Measurements from ENCODE around the gene TLX2.

Gene TLX2

GRCh38 chr2:74513605-74514367 is 464 bp upstream of the TLX2 start:
- no peaks in the 10 kb centered on the region for H3K27me3 ChIP-seq (ENCODE audit: control insufficient read depth, insufficient read depth, low read length)
- H3K4me1 ChIP-seq: no peaks in the 10 kb centered on the region
- no peak overlapping the region for H3K4me2 ChIP-seq (ENCODE audit: low read length)
- H2AFZ ChIP-seq: no peak overlapping the region
- H3K9ac ChIP-seq: no peak overlapping the region
- H3K36me3 ChIP-seq (ENCODE audit: control insufficient read depth, insufficient read depth, low read length): no peaks in the 10 kb centered on the region
- no peak overlapping the region for H3K27ac ChIP-seq
- H3K79me2 ChIP-seq: no peaks in the 10 kb centered on the region
- no peak overlapping the region for H3K4me3 ChIP-seq (ENCODE audit: low read depth, low read length)
- no peaks in the 10 kb centered on the region for H3K9me3 ChIP-seq (ENCODE audit: control insufficient read depth, low read length)
- no peak for TF ChIP-seq CTCF (IDR thresholded peaks at IDR 0.05)

DNA sequence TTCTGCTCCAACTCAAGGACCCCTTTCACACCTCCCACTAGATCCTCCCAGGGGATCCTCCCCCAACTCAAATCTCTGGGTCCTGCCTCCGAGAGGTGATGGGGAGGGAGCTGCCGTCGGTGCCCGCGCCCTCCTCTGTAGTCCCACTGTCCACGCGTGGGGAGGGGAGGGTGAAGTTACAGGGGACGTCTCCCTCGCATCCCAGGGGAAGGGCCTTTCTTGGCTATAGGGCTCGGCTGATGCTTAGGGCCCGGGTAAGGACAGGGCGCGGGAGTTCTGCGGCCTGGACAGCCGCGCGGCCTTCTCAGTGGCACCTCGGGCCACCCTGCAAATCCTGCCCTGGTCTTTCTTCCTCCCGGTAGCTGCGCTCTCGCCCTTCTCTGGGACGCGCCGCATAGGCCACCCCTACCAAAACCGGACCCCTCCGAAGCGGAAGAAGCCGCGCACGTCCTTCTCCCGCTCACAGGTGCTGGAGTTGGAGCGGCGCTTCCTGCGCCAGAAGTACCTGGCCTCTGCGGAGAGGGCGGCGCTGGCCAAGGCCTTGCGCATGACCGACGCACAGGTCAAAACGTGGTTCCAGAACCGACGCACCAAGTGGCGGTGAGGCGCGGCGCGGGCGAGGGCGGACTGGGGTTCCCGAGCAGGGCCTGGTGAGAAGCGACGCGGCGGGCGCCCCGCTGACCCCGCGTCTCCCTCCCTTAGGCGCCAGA is 1.2 kb downstream of the TLX2 start:
- Histone ChIP-seq H3K4me1 (no peaks in the 10 kb centered on the region), H3K27ac (no peak overlapping the region), H3K9me3 (ENCODE audit: control insufficient read depth, low read length) (no peaks in the 10 kb centered on the region), H3K9ac (no peak overlapping the region), H3K4me2 (ENCODE audit: low read length) (peak overlapping the region; percentile 61), H3K27me3 (ENCODE audit: control insufficient read depth, insufficient read depth, low read length) (no peaks in the 10 kb centered on the region), H3K4me3 (ENCODE audit: low read depth, low read length) (peak overlapping the region; percentile 46), H2AFZ (peak overlapping the region; percentile 62), H3K79me2 (no peaks in the 10 kb centered on the region), H3K36me3 (ENCODE audit: control insufficient read depth, insufficient read depth, low read length) (no peaks in the 10 kb centered on the region)
- TF ChIP-seq CTCF (IDR thresholded peaks at IDR 0.05): no peak

DNA sequence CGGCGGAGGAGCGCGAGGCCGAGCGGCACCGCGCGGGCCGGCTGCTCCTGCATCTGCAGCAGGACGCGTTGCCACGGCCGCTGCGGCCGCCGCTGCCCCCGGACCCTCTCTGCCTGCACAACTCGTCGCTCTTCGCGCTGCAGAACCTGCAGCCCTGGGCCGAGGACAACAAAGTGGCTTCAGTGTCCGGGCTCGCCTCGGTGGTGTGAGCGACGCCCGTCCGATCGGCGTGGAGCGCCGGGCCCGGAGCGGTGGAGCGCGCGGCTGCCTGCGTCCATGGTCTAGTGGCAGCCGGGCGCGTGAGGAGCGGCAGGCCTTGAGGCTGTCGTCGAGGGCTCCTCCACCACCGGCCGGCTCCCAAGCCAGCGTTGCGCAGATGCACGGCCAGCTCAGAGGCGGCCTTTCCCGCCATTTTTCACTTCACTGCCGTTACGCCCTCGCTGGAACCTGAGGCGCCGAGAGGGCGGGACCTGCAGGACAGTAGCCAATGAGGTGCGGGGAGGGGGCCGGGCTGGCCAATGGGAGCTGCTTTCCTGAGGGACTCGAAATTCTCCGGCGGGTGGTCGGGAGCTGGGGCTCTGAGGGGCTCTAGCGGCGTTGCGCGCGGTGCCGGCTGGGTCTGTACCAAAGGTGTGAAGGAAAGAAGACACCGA is 1.9 kb downstream of the TLX2 start:
- Histone ChIP-seq H3K27ac (no peak overlapping the region), H3K4me3 (ENCODE audit: low read depth, low read length) (peak overlapping the region; percentile 46), H3K27me3 (ENCODE audit: control insufficient read depth, insufficient read depth, low read length) (no peaks in the 10 kb centered on the region), H2AFZ (peak overlapping the region; percentile 62), H3K4me2 (ENCODE audit: low read length) (peak overlapping the region; percentile 61), H3K79me2 (no peaks in the 10 kb centered on the region), H3K9ac (no peak overlapping the region), H3K9me3 (ENCODE audit: control insufficient read depth, low read length) (no peaks in the 10 kb centered on the region), H3K4me1 (no peaks in the 10 kb centered on the region), H3K36me3 (ENCODE audit: control insufficient read depth, insufficient read depth, low read length) (no peaks in the 10 kb centered on the region)
- no peak for TF ChIP-seq CTCF (IDR thresholded peaks at IDR 0.05)

DNA sequence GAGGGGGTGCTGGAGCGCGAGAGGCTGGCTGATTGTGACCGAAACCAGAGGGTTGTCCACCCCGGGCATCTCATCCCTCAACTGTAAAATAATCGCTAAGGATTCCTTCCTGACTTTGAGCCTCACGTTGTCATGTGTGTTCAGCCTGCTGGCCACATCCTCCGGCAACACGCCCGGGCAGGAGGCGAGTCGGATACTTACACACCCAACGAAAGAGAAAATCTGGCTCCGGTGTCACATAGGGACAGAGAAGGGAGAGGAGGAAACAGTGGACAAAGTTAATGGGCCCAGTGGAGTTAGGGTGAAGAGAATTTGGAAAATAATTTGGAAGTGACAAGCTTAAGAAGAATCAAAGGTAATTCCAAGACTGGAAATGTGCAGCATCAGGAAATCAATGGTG is 2.4 kb downstream of the TLX2 start:
- no peak overlapping the region for H3K27ac ChIP-seq
- no peaks in the 10 kb centered on the region for H3K9me3 ChIP-seq (ENCODE audit: control insufficient read depth, low read length)
- no peak for TF ChIP-seq CTCF (IDR thresholded peaks at IDR 0.05)
- peak overlapping the region; percentile 61 for H3K4me2 ChIP-seq (ENCODE audit: low read length)
- H3K27me3 ChIP-seq (ENCODE audit: control insufficient read depth, insufficient read depth, low read length): no peaks in the 10 kb centered on the region
- no peaks in the 10 kb centered on the region for H3K79me2 ChIP-seq
- H3K4me3 ChIP-seq (ENCODE audit: low read depth, low read length): peak overlapping the region; percentile 46
- H2AFZ ChIP-seq: peak overlapping the region; percentile 62
- H3K4me1 ChIP-seq: no peaks in the 10 kb centered on the region
- H3K36me3 ChIP-seq (ENCODE audit: control insufficient read depth, insufficient read depth, low read length): no peaks in the 10 kb centered on the region
- no peak overlapping the region for H3K9ac ChIP-seq

All from parathyroid adenoma (tissue), 2 donors.